Adrenal gland (tissue), 12 donors: ENCODE measurements around the gene ANKS1A. TPM values are rescaled to one million over a fixed set of nuclear protein-coding genes. Genes with fewer than 3 reads are reported as not detected.

Experiments
- DNase-seq, 7 donors: peaks; one replicate each; pipeline ENCODE4 v3.0.0-alpha.2; 2019 to 2020
- H3K27ac ChIP-seq, 5 donors: fragments of 200-600 bp; sonication (generic) in 4 of 5; 1 replicate in 3 of 5; 2 replicates in 2 of 5; pipeline versions ENCODE4 v1.5.1 to v1.8.0; 2016 to 2020; ENCODE audit warnings: mild to moderate bottlenecking in 1 of 5
- H3K27me3 ChIP-seq: fragments of 200-600 bp; 2 replicates; pipeline ENCODE4 v1.8.0; 2021
- H3K36me3 ChIP-seq, 2 donors: fragments of 200-600 bp; replicated peaks in 1 of 2; 1 replicate in 1 of 2; 2 replicates in 1 of 2; pipeline versions ENCODE4 v1.5.1 to v1.8.0; 2018 to 2022
- H3K4me1 ChIP-seq, 2 donors: fragments of 200-600 bp; replicated peaks in 1 of 2; 1 replicate in 1 of 2; 2 replicates in 1 of 2; pipeline versions ENCODE4 v1.5.1 to v1.8.0; 2018 to 2021
- H3K4me3 ChIP-seq, 4 donors: fragments of 200-600 bp; sonication (generic) in 3 of 4; one replicate each; pipeline ENCODE4 v1.5.1; 2016 to 2018
- H3K9me3 ChIP-seq, 3 donors: fragments of 200-600 bp; sonication (generic) in 1 of 3; replicated peaks in 1 of 3; 1 replicate in 2 of 3; 2 replicates in 1 of 3; pipeline versions ENCODE4 v1.5.1 to v1.8.0; 2016 to 2021
- CTCF ChIP-seq, 6 experiments: fragments of 450-650 bp in 4 of 6; fragments of 200-600 bp in 2 of 6; sonication (generic) in 1 of 6; IDR thresholded peaks; 1 replicate in 5 of 6; 2 replicates in 1 of 6; pipeline versions ENCODE4 v1.5.1 to v1.8.0; 2016 to 2021; ENCODE audit warnings: antibody characterized with exemption in 6 of 6, mild to moderate bottlenecking in 2 of 6, moderate library complexity in 1 of 6
- POLR2A ChIP-seq, 2 donors: fragments of 450-650 bp; IDR thresholded peaks; one replicate each; pipeline ENCODE4 v1.6.1; 2017; ENCODE audit warnings: antibody characterized with exemption in 2 of 2, mild to moderate bottlenecking in 2 of 2, moderate library complexity in 1 of 2
- WGBS, 4 donors: extraction: QIAGEN DNeasy Blood & Tissue Kit in 2 of 4; methylation state at CpG; one replicate each; pipeline versions ENCODE4 v1.1.5 to v1.1.7; 2013 to 2017; 5-methylcytosine and 5-hydroxymethylcytosine counted together
- intact Hi-C, 2 donors: fragments of 100-400 bp; cut with DNase I; formaldehyde crosslinking; loops; one replicate each; pipeline versions ENCODE4 v1.14.1 to v1.15.0; 2022 to 2023
- polyA plus RNA-seq, 3 donors: library from polyadenylated mRNA; stranded (reverse); fragments of 200-250 nt in 2 of 3; fragments of 350-450 nt in 1 of 3; fragmentation: Illumina TruSeq in 1 of 3; extraction: RNeasy Lipid Tissue Mini Kit (QIAGEN cat#74804) in 1 of 3; gene quantifications; one replicate each; pipeline ENCODE4 v1.2.3, GENCODE V29; 2013 to 2014
- total RNA-seq, 9 donors: library from RNA; depleted of rRNA in 4 of 9; stranded (reverse); fragments of >200 nt in 4 of 9; fragments of 120-200 nt in 1 of 9; fragmentation: NEBNext Ultra II Directional in 1 of 9; extraction: Animal tissue kit (Norgen Biotek cat#: 25700) in 1 of 9; gene quantifications; one replicate each; pipeline versions ENCODE4 v1.1.0 to v1.2.4, GENCODE V29; 2013 to 2023
- donor health status: healthy with polysubstance abuse.
- donor health status: Bipolar disorder and iron deficiency.
- donor health status: DM: yes; HTN: yes; CAD: no.
- donor health status: DM: no; HTN: no; CAD: no.
- donor health status: DM: no; HTN: no; CAD: no.
- donor health status: DM: yes; HTN: yes; CAD: no.

ANKS1A gene
- total and polyA plus RNA-seq, 12 donors: 11.7 to 68.0 (median 42.4) TPM

GRCh38 chr6:34979218-34979617, 90.2 kb downstream of the ANKS1A start:
- Histone ChIP-seq H3K4me1 (peaks cover 9 to 14% of the 10 kb centered on the region in 2 donors), H3K36me3 (peaks cover 0 to 28% of the 10 kb centered on the region in 2 donors), H3K9me3 (no peaks in the 10 kb centered on the region), H3K4me3 (no peak overlapping the region), H3K27me3 (no peaks in the 10 kb centered on the region), H3K27ac (no peak overlapping the region)
- WGBS, 4 donors: 48 to 63% (median 59%) methylated on average over 2 of the region's 2 CpGs
- intact Hi-C loops: no loop called here
- TF ChIP-seq CTCF (IDR thresholded peaks at IDR 0.05): no peak
- TF ChIP-seq POLR2A (IDR thresholded peaks at IDR 0.05): no peak
- no peak for DNase-seq

GRCh38 chr6:34979994-34980393, 90.9 kb downstream of the ANKS1A start:
- no peaks in the 10 kb centered on the region for H3K27me3 ChIP-seq
- no peak overlapping the region for H3K4me3 ChIP-seq
- TF ChIP-seq CTCF (IDR thresholded peaks at IDR 0.05) (no peak), POLR2A (IDR thresholded peaks at IDR 0.05) (no peak)
- WGBS, 4 donors: 74 to 93% (median 85%) methylated on average over 3 of the region's 3 CpGs
- H3K36me3 ChIP-seq: peaks cover 0 to 36% of the 10 kb centered on the region in 2 donors
- intact Hi-C loops: loop anchor here in 1 of 2 donors (5.0 to 10.0 kb wide), 2 partner anchors 162 to 185 kb away; partner anchors contain the start of genes BLTP3A and TCP11
- H3K9me3 ChIP-seq: no peaks in the 10 kb centered on the region
- no peak for DNase-seq
- H3K27ac ChIP-seq: no peak overlapping the region
- H3K4me1 ChIP-seq: peaks cover 9 to 14% of the 10 kb centered on the region in 2 donors

GRCh38 chr6:34981366-34981765, 92.3 kb downstream of the ANKS1A start:
- H3K4me1 ChIP-seq: peaks cover 9 to 14% of the 10 kb centered on the region in 2 donors
- no peak overlapping the region for H3K27ac ChIP-seq
- WGBS, 4 donors: 88 to 93% (median 88%) methylated on average over 5 of the region's 5 CpGs
- TF ChIP-seq CTCF (IDR thresholded peaks at IDR 0.05): no peak
- TF ChIP-seq POLR2A (IDR thresholded peaks at IDR 0.05): no peak
- H3K27me3 ChIP-seq: no peaks in the 10 kb centered on the region
- peaks cover 0 to 47% of the 10 kb centered on the region in 2 donors for H3K36me3 ChIP-seq
- H3K9me3 ChIP-seq: no peaks in the 10 kb centered on the region
- intact Hi-C loops: loop anchor here in 1 of 2 donors (5.0 to 10.0 kb wide), 2 partner anchors 161 to 187 kb away; partner anchors contain the start of genes BLTP3A and TCP11
- H3K4me3 ChIP-seq: no peak overlapping the region
- no peak for DNase-seq

GRCh38 chr6:34981951-34982350, 92.9 kb downstream of the ANKS1A start:
- TF ChIP-seq CTCF (IDR thresholded peaks at IDR 0.05) (no peak), POLR2A (IDR thresholded peaks at IDR 0.05) (no peak)
- Histone ChIP-seq H3K4me3 (no peak overlapping the region), H3K27ac (no peak overlapping the region), H3K36me3 (peaks cover 0 to 48% of the 10 kb centered on the region in 2 donors), H3K4me1 (peaks cover 11 to 14% of the 10 kb centered on the region in 2 donors), H3K9me3 (no peaks in the 10 kb centered on the region), H3K27me3 (no peaks in the 10 kb centered on the region)
- no peak for DNase-seq
- intact Hi-C loops: loop anchor here in 1 of 2 donors (5.0 to 10.0 kb wide), 2 partner anchors 160 to 187 kb away; partner anchors contain the start of genes BLTP3A and TCP11
- 67 to 80% (median 78%) methylated on average over 7 of the region's 7 CpGs for WGBS, 4 donors
